ENCODE results near the gene NEMF.
"Not testable (repeated sequence)": the region's sequence is repeated elsewhere in the genome, so short reads cannot be mapped to it uniquely, and the experiment has no call there.

Gene NEMF

DNA sequence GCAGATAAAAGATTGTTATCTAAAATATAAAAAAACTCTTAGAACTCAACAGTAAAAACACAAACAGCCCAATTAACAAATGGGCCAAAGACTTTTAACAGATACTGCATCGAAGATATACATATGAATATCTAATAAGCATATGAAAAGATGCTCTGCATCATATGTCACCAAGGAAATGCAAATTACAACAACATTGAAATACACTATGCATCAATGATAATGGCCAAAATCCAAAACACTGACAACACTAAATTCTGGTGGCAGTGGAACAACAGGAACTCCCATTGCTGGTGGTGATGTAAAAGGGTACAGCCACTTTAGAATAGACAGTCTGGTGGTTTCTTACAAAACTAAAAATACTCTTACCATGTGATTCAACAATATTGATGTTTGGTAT lies 43.8 kb downstream of the NEMF start:
- no peak for DNase-seq (ENCODE audit: low read depth)
- no peak overlapping the region for H3K4me3 ChIP-seq (ENCODE audit: low read length)
- TF ChIP-seq, protein P1, sequence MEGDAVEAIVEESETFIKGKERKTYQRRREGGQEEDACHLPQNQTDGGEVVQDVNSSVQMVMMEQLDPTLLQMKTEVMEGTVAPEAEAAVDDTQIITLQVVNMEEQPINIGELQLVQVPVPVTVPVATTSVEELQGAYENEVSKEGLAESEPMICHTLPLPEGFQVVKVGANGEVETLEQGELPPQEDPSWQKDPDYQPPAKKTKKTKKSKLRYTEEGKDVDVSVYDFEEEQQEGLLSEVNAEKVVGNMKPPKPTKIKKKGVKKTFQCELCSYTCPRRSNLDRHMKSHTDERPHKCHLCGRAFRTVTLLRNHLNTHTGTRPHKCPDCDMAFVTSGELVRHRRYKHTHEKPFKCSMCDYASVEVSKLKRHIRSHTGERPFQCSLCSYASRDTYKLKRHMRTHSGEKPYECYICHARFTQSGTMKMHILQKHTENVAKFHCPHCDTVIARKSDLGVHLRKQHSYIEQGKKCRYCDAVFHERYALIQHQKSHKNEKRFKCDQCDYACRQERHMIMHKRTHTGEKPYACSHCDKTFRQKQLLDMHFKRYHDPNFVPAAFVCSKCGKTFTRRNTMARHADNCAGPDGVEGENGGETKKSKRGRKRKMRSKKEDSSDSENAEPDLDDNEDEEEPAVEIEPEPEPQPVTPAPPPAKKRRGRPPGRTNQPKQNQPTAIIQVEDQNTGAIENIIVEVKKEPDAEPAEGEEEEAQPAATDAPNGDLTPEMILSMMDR (IDR thresholded peaks at IDR 0.05; ENCODE audit: insufficient read depth, low read depth, low read length, missing control alignments): no peak

DNA sequence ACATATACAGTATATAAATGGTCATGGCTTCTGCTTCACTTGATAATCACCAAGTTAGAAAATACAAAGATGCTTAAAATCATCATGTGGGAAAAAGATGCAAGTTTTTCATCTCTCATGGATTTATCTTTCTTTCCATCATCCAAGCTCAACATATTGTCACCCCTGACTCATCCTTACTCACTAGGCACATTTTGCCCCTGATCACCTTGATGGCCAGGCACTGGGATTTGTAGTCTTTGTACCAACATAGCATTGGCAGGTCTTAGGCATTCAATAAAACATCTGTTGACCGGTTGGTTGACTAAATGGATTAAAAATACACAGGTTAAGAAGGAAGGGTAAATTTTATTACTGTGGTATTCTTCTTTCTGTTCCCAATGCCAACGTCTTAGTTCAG lies 56.6 kb downstream of the NEMF start:
- TF ChIP-seq, protein P1 (IDR thresholded peaks at IDR 0.05; ENCODE audit: insufficient read depth, low read depth, low read length, missing control alignments): no peak
- DNase-seq (ENCODE audit: low read depth): peak; percentile 9

GRCh38 chr14:49792618-49793017 lies 60.0 kb downstream of the NEMF start:
- TF ChIP-seq, protein P1 (IDR thresholded peaks at IDR 0.05; ENCODE audit: insufficient read depth, low read depth, low read length, missing control alignments): no peak
- DNase-seq (ENCODE audit: low read depth): no peak
- H3K4me3 ChIP-seq (ENCODE audit: low read length): no peak overlapping the region

More for the DNA sequence above, 56.6 kb downstream of the NEMF start:
- H3K4me3 ChIP-seq (ENCODE audit: low read length): no peak overlapping the region

GRCh38 chr14:49786315-49786714 lies 66.3 kb downstream of the NEMF start:
- H3K4me3 ChIP-seq (ENCODE audit: low read length): no peak overlapping the region
- no peak for DNase-seq (ENCODE audit: low read depth)
- TF ChIP-seq, protein P1 (IDR thresholded peaks at IDR 0.05; ENCODE audit: insufficient read depth, low read depth, low read length, missing control alignments): no peak

DNA sequence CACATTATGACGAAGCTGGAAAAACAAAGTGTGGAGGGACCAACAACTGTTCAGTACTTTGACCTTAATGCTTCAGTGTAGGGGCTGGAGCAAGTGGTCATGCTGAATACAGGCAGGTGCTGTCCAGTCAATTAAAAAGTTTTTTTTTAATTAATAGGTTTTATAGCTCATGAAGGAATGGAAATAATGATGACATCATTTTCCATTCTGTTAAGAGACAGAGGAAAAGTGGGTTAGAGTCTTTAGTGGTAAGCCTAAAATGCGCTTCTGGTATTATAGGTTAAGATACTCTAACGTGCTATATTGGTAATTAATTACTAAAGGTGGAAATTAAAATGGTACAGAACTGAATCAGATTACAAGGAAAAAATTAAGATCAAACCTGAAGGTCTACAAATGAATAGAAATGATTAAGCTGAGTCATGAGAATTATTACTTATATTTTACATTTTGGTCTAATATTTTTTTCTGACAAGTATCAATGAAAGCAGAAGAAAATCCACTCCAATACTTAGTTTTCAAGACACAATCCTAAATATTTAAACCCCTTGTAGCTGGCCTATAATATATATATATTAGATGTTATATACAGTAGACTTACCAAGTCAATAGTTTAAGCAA lies 69.1 kb downstream of the NEMF start:
- TF ChIP-seq, protein P1 (IDR thresholded peaks at IDR 0.05; ENCODE audit: insufficient read depth, low read depth, low read length, missing control alignments): no peak
- H3K4me3 ChIP-seq (ENCODE audit: low read length): no peak overlapping the region
- DNase-seq (ENCODE audit: low read depth): no peak

- DNase-seq (ENCODE audit: low read depth): not testable (repeated sequence)
Observed at GRCh38 chr14:49781040-49781439, 71.5 kb downstream of the NEMF start.

DNA sequence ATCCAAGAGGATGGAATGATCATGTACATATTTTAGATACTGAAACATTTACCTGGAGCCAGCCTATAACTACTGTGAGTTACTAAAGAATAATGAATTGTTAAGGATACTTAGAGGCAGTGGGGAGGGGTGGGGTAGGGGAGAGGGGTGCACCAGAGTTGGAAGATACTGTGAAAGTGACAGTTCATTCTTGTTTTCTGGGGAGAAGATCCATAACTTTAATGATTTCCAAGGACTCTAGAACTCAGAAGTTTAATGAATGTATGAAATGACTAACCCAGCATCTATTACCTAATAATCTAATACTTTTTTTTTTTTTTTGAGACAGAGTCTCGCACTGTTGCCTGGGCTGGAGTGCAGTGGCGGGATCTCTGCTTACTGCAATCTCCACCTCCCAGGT lies 74.2 kb downstream of the NEMF start:
- no peak overlapping the region for H3K4me3 ChIP-seq (ENCODE audit: low read length)
- DNase-seq (ENCODE audit: low read depth): no peak
- TF ChIP-seq, protein P1 (IDR thresholded peaks at IDR 0.05; ENCODE audit: insufficient read depth, low read depth, low read length, missing control alignments): no peak

More at GRCh38 chr14:49781040-49781439, 71.5 kb downstream of the NEMF start:
- not testable (repeated sequence) for H3K4me3 ChIP-seq (ENCODE audit: low read length)

Measured in epithelial cell of esophagus (primary cell).